Measurements from ENCODE around the gene PTPRN. TPM values are rescaled to one million over a fixed set of nuclear protein-coding genes. Genes with fewer than 3 reads are reported as not detected.

The PTPRN gene
- total and polyA plus RNA-seq, 10 of the 15 experiments (the other 5 are each of a cell fraction or from before 2014, with no cell fraction given) = 0.28 to 0.69 TPM; not detected in 8

DNA sequence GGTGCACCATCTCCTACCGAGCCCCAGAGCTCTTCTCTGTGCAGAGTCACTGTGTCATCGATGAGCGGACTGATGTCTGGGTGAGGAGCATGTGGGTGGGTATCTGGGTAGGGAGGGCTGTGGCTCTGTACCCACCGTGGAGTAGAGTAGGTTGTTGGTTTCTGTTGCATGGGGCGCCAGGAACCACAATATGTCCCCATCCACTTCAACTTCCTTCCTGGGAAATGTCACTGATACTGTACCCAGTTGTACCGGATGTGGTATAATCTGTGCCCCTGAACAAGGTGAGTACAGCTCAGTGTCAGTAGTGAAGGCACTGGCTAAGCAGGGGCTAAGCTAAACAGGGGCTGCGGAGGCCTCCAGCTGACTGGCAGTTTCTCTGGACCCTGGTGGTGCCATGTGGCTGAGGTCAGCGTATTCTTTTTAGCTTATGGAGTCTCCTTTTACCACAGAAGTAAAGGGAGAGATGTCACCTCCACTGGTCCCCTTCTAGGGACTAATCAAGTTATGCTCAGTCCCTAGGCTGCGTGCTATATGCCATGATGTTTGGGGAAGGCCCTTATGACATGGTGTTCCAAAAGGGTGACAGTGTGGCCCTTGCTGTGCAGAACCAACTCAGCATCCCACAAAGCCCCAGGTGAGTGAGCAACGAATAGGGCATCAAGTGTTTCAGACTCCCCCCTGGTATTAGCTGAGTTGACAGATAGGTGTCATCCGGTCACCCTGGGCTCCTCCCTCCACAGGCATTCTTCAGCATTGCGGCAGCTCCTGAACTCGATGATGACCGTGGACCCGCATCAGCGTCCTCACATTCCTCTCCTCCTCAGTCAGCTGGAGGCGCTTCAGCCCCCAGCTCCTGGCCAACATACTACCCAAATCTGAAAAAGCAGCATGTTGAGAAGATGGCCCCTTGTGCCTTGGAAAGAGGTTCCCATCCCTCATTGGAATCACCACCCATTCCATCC lies 61.2 kb downstream of the PTPRN start:
- WGBS (ENCODE audit: insufficient coverage, insufficient replicate concordance, low lambda C conversion rate, missing lambda C conversion rate) = 57% methylated on average over 17 of the region's 17 CpGs
- H3K27me3 ChIP-seq (replicated peaks in 1 of 2; ENCODE audit: control insufficient read depth in 2 of 2, insufficient read depth in 2 of 2, low read length in 1 of 2) = no peaks in the 10 kb centered on the region
- peak; percentile 11; the same call in 2 of the 3 replicates for ATAC-seq
- peak overlapping the region; percentile 45 for H3K27ac ChIP-seq (ENCODE audit: control insufficient read depth, insufficient read depth)
- no peak overlapping the region for H3K9ac ChIP-seq (ENCODE audit: control insufficient read depth, insufficient read depth, low read length)
- H3K9me3 ChIP-seq (replicated peaks; ENCODE audit: control insufficient read depth, insufficient read depth, low read length) = no peaks in the 10 kb centered on the region
- ChIA-PET CTCF (interaction anchor here (0.6 to 5.5 kb wide), 6 partner anchors 30 to 89 kb away, joined by 3 to 69 read pairs (median 10); partner anchors contain the start of genes DNAJB2 and SLC23A3), SMC1A (ENCODE audit: uncharacterized antibody, unreplicated experiment) (interaction anchor here (0.9 to 8.6 kb wide), 7 partner anchors 9 to 71 kb away, joined by 3 to 98 read pairs (median 12); partner anchors contain the start of genes ANKZF1, ATG9A, CNPPD1 and DNAJB2), RAD21 (ENCODE audit: unreplicated experiment) (interaction anchor here (1.3 to 3.2 kb wide), 7 partner anchors 9 to 76 kb away, joined by 4 to 46 read pairs (median 14); partner anchors contain the start of genes CNPPD1, DNAJB2 and ZFAND2B), POLR2A (interaction anchor here (0.6 to 9.0 kb wide), 8 partner anchors 9 to 98 kb away, joined by 3 to 160 read pairs (median 16); partner anchors contain the start of genes ANKZF1, ATG9A, CNPPD1 and DNAJB2)
- H2AFZ ChIP-seq (ENCODE audit: control insufficient read depth, low read depth, low read length) = no peak overlapping the region
- no TSS peak for BruUV-seq (replicated peaks)
- H3K4me3 ChIP-seq = no peak overlapping the region; the same call in 1 of the 2 replicates
- in situ Hi-C loops (cut with MboI) = no loop called here
- H4K20me1 ChIP-seq (ENCODE audit: control insufficient read depth, insufficient read depth) = 0 out of 2 replicates have a peak, but pooled peaks cover 4% of the 10 kb centered on the region
- no peak for DNase-seq (ENCODE audit: low read depth, low spot score)
- H3K36me3 ChIP-seq (ENCODE audit: control insufficient read depth in 2 of 2, insufficient read depth in 2 of 2, low read length in 1 of 2) = peaks cover 12 to 19% of the 10 kb centered on the region in 2 experiments
- H3K79me2 ChIP-seq (ENCODE audit: control insufficient read depth, insufficient read depth, low read length) = peaks cover 52% of the 10 kb centered on the region
- FAIRE-seq = no peak
- intact Hi-C loops (cut with micrococcal nuclease; ENCODE audit: unreplicated experiment) = no loop called here
- H3K4me2 ChIP-seq (ENCODE audit: control insufficient read depth, insufficient read depth) = peak overlapping the region; percentile 35
- peaks cover 53% of the 10 kb centered on the region for H3K4me1 ChIP-seq (ENCODE audit: control insufficient read depth, insufficient read depth, low read length)
- TF ChIP-seq RUNX3 (IDR thresholded peaks at IDR 0.05; ENCODE audit: low read length) (peak; percentile 18; the same call in 1 of the 2 replicates), MTA2 (IDR thresholded peaks at IDR 0.05; ENCODE audit: low read depth) (no peak), ZNF622 (IDR thresholded peaks at IDR 0.05) (no peak), IKZF2 (IDR thresholded peaks at IDR 0.05) (peak in 1 of 2 experiments; percentile 12; a peak in 1 of 4 replicates), CREM (IDR thresholded peaks at IDR 0.05; ENCODE audit: low read depth) (no peak), SPI1 (IDR thresholded peaks at IDR 0.05; ENCODE audit: borderline replicate concordance, insufficient read depth, low read depth, low read length) (no peak), POLR2AphosphoS5 (IDR thresholded peaks at IDR 0.05; ENCODE audit: low read length) (no peak; the same call in 1 of the 2 replicates), BACH1 (IDR thresholded peaks at IDR 0.05; ENCODE audit: borderline replicate concordance) (no peak), RB1 (IDR thresholded peaks at IDR 0.05; ENCODE audit: borderline replicate concordance) (no peak), ZBTB4 (CRISPR knock-in tag; IDR thresholded peaks at IDR 0.05) (no peak), STAT3 (IDR thresholded peaks at IDR 0.05; ENCODE audit: low read depth, low read length) (no peak), ETV6 (conservative IDR thresholded peaks at IDR 0.05 in 1 of 2, IDR thresholded peaks at IDR 0.05 in 1 of 2; ENCODE audit: borderline replicate concordance in 1 of 2, low read depth in 1 of 2) (no peak), FOXM1 (IDR thresholded peaks at IDR 0.05; ENCODE audit: low read depth, low read length) (no peak), ZSCAN29 (IDR thresholded peaks at IDR 0.05) (no peak)
- TF ChIP-seq, protein P1, sequence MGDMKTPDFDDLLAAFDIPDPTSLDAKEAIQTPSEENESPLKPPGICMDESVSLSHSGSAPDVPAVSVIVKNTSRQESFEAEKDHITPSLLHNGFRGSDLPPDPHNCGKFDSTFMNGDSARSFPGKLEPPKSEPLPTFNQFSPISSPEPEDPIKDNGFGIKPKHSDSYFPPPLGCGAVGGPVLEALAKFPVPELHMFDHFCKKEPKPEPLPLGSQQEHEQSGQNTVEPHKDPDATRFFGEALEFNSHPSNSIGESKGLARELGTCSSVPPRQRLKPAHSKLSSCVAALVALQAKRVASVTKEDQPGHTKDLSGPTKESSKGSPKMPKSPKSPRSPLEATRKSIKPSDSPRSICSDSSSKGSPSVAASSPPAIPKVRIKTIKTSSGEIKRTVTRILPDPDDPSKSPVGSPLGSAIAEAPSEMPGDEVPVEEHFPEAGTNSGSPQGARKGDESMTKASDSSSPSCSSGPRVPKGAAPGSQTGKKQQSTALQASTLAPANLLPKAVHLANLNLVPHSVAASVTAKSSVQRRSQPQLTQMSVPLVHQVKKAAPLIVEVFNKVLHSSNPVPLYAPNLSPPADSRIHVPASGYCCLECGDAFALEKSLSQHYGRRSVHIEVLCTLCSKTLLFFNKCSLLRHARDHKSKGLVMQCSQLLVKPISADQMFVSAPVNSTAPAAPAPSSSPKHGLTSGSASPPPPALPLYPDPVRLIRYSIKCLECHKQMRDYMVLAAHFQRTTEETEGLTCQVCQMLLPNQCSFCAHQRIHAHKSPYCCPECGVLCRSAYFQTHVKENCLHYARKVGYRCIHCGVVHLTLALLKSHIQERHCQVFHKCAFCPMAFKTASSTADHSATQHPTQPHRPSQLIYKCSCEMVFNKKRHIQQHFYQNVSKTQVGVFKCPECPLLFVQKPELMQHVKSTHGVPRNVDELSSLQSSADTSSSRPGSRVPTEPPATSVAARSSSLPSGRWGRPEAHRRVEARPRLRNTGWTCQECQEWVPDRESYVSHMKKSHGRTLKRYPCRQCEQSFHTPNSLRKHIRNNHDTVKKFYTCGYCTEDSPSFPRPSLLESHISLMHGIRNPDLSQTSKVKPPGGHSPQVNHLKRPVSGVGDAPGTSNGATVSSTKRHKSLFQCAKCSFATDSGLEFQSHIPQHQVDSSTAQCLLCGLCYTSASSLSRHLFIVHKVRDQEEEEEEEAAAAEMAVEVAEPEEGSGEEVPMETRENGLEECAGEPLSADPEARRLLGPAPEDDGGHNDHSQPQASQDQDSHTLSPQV (IDR thresholded peaks at IDR 0.05) = no peak

Data from GM12878 (cell line).